ENCODE results near the gene EDIL3. TPM values are rescaled to one million over a fixed set of nuclear protein-coding genes. Genes with fewer than 3 reads are reported as not detected.

Gene EDIL3
- total and polyA plus RNA-seq, 2 of the 13 experiments (the other 11 are each of a cell fraction or from before 2014, with no cell fraction given), result 0.01 TPM; not detected in 1

- no peak for TF ChIP-seq YEATS2 (CRISPR knock-in tag; IDR thresholded peaks at IDR 0.05; ENCODE audit: borderline replicate concordance)
- no peak for TF ChIP-seq RNF2 (conservative IDR thresholded peaks at IDR 0.05; ENCODE audit: low read depth)
- TF ChIP-seq SRSF1 (optimal IDR thresholded peaks at IDR 0.05; ENCODE audit: low read depth, low read length), result no peak
- no peak for TF ChIP-seq ZNF354B (CRISPR knock-in tag; IDR thresholded peaks at IDR 0.05)
- no peak for TF ChIP-seq CENPX (CRISPR knock-in tag; IDR thresholded peaks at IDR 0.05)
- no peak for TF ChIP-seq POGK (CRISPR knock-in tag; conservative IDR thresholded peaks at IDR 0.05)
- no peak for TF ChIP-seq KDM2A (CRISPR knock-in tag; IDR thresholded peaks at IDR 0.05; ENCODE audit: borderline replicate concordance, low read depth)
- TF ChIP-seq ZSCAN21 (CRISPR knock-in tag; IDR thresholded peaks at IDR 0.05; ENCODE audit: borderline replicate concordance), result no peak
These were observed 369.7 kb downstream of the EDIL3 start (continued) for GRCh38 chr5:84014966-84015365.

GRCh38 chr5:83993803-83994202 is 390.9 kb downstream of the EDIL3 start:
- no peak for TF ChIP-seq ZNF772 (CRISPR knock-in tag; IDR thresholded peaks at IDR 0.05)
- no peak for TF ChIP-seq ZNF17 (CRISPR knock-in tag; IDR thresholded peaks at IDR 0.05)
- no peak for TF ChIP-seq MIER3 (CRISPR knock-in tag; IDR thresholded peaks at IDR 0.05; ENCODE audit: borderline replicate concordance)
- no peak for TF ChIP-seq REPIN1 (CRISPR knock-in tag; IDR thresholded peaks at IDR 0.05; ENCODE audit: borderline replicate concordance, low read depth)
- Histone ChIP-seq H3K36me3 (replicated peaks in 1 of 2; ENCODE audit: control insufficient read depth in 1 of 2, insufficient read depth in 2 of 2, low read length in 2 of 2) (no peaks in the 10 kb centered on the region), H3K27me3 (ENCODE audit: control insufficient read depth in 1 of 2, insufficient read depth in 2 of 2, low read length in 2 of 2) (no peaks in the 10 kb centered on the region), H2AFZ (ENCODE audit: low read length) (no peak overlapping the region), H3K27ac (ENCODE audit: extremely low read length, insufficient read depth, low read length) (no peak overlapping the region), H3K4me3 (replicated peaks in 1 of 3; ENCODE audit: insufficient read depth in 1 of 3, low read depth in 2 of 3, low read length in 3 of 3) (no peak overlapping the region), H3K9ac (ENCODE audit: insufficient read depth, low read depth, low read length) (no peak overlapping the region), H3K4me1 (ENCODE audit: insufficient read depth, low read length) (no peaks in the 10 kb centered on the region), H4K20me1 (ENCODE audit: insufficient read depth, low read length) (no peaks in the 10 kb centered on the region), H3K4me2 (ENCODE audit: low read depth, low read length) (no peak overlapping the region), H3K9me3 (ENCODE audit: low read length) (no peaks in the 10 kb centered on the region), H3K79me2 (ENCODE audit: insufficient read depth, low read length) (no peaks in the 10 kb centered on the region)
- DNase-seq (ENCODE audit: low spot score), result no peak
- CTCF ChIA-PET (ENCODE audit: low intra/inter-chr PET ratio, low total read pairs), result no interaction called here
- intact Hi-C loops (cut with micrococcal nuclease; ENCODE audit: unreplicated experiment), result no loop called here
- no peak for FAIRE-seq
- BruUV-seq (replicated peaks), result no TSS peak
- 5% methylated on average over 2 of the region's 2 CpGs for WGBS (ENCODE audit: low lambda C conversion rate)
- POLR2A ChIA-PET, result no interaction called here
- in situ Hi-C loops (cut with HindIII; ENCODE audit: extremely low pct_ligation_motif_present, low pct_unique_long_range_greater_than_20kb), result no loop called here
- no peak for ATAC-seq

All from HepG2 (cell line).